Heart left ventricle (tissue), 16 donors: ENCODE results near the gene B3GNT3. TPM values are rescaled to one million over a fixed set of nuclear protein-coding genes. Genes with fewer than 3 reads are reported as not detected.

Source experiments
- ATAC-seq, 4 donors: fragments of 200-7000 bp; cut with Tn5 transposase; one replicate each; pipeline ENCODE4 v1.9.1; 2020 to 2022; ENCODE audit warnings: moderate library complexity in 4 of 4, mild to moderate bottlenecking in 3 of 4, moderate number of reproducible peaks in 1 of 4
- DNase-seq, 5 donors: peaks; one replicate each; pipeline ENCODE4 v3.0.0-alpha.2; 2020
- H3K27ac ChIP-seq, 12 donors: fragments of 200-600 bp; sonication (generic) in 4 of 12; one replicate each; pipeline versions ENCODE4 v1.5.0 to v1.8.0; 2016 to 2022; ENCODE audit warnings: mild to moderate bottlenecking in 2 of 12
- H3K27me3 ChIP-seq, 9 donors: fragments of 200-600 bp; sonication (generic) in 2 of 9; one replicate each; pipeline versions ENCODE4 v1.5.1 to v1.8.0; 2016 to 2022; ENCODE audit warnings: mild to moderate bottlenecking in 3 of 9
- H3K36me3 ChIP-seq, 9 donors: fragments of 200-600 bp; sonication (generic) in 2 of 9; one replicate each; pipeline versions ENCODE4 v1.5.0 to v1.8.0; 2018 to 2022; ENCODE audit warnings: mild to moderate bottlenecking in 2 of 9
- H3K4me1 ChIP-seq, 12 donors: fragments of 200-600 bp; sonication (generic) in 4 of 12; one replicate each; pipeline versions ENCODE4 v1.5.0 to v1.8.0; 2016 to 2022; ENCODE audit warnings: mild to moderate bottlenecking in 3 of 12
- H3K4me3 ChIP-seq, 12 donors: fragments of 200-600 bp; sonication (generic) in 4 of 12; one replicate each; pipeline versions ENCODE4 v1.5.0 to v1.8.0; 2017 to 2022; ENCODE audit warnings: mild to moderate bottlenecking in 9 of 12, moderate library complexity in 4 of 12
- H3K9me3 ChIP-seq, 12 donors: fragments of 200-600 bp; sonication (generic) in 4 of 12; one replicate each; pipeline versions ENCODE4 v1.5.0 to v1.8.0; 2016 to 2022; ENCODE audit warnings: mild to moderate bottlenecking in 1 of 12
- POLR2A ChIP-seq, 2 donors: fragments of 450-650 bp; IDR thresholded peaks; one replicate each; pipeline ENCODE4 v1.6.1; 2017; ENCODE audit warnings: antibody characterized with exemption in 2 of 2, mild to moderate bottlenecking in 2 of 2, moderate library complexity in 2 of 2
- WGBS, 4 donors: extraction: QIAGEN DNeasy Blood & Tissue Kit in 2 of 4; methylation state at CpG; one replicate each; pipeline versions ENCODE4 v1.1.5 to v1.1.7; 2013 to 2018; 5-methylcytosine and 5-hydroxymethylcytosine counted together
- intact Hi-C, 10 donors: fragments of 100-400 bp; cut with DNase I; formaldehyde crosslinking; loops; one replicate each; pipeline versions ENCODE4 v1.11.1 to v1.14.2; 2022
- polyA plus RNA-seq, 2 donors: library from polyadenylated mRNA; stranded (reverse); fragments of 200-250 nt; gene quantifications; one replicate each; pipeline ENCODE4 v1.2.3, GENCODE V29; 2013
- total RNA-seq, 9 donors: library from RNA; depleted of rRNA in 2 of 9; stranded (reverse); fragments of >200 nt in 2 of 9; fragmentation: NEBNext Ultra II Directional in 3 of 9; extraction: Animal tissue kit (Norgen Biotek cat#: 25700) in 3 of 9; gene quantifications; one replicate each; pipeline versions ENCODE4 v1.1.0 to v1.2.4, GENCODE V29; 2016 to 2023
- TF ChIP-seq, protein P1 (sequence below), 12 donors: fragments of 200-600 bp; sonication (generic) in 4 of 12; IDR thresholded peaks; one replicate each; pipeline versions ENCODE4 v1.5.0 to v1.8.0; 2018 to 2022; ENCODE audit warnings: antibody characterized with exemption in 12 of 12, mild to moderate bottlenecking in 5 of 12
- donor health status: ischemic (EF 13 %, LVEDD 7.1; RV severe dilation, severe dysfunction).
- donor health status: healthy with polysubstance abuse.
- donor health status: DM: no; HTN: yes; CAD: no.
- donor health status: DM: no; HTN: no; CAD: no.
- donor health status: ischemic (EF 25% LVEDD 6.9; RV normal size, moderate dysfunction).
- donor health status: ischemic (EF 25% LVEDD 5.7; RV mildly dilated, moderate dysfunction).
- donor health status: healthy.
- donor health status: DM: yes; HTN: yes; CAD: no.
- donor health status: ischemic (EF 35%, LVEDD 5.7; RV mildly dilated, moderate dysfunction).
- donor health status: nonischemic (EF 11% LVEDD 7.7; RV severe dilation, severe dysfunction).
- donor health status: DM: yes; HTN: yes; CAD: no.
- donor health status: PGD.
- donor health status: ischemic (EF 29% LVEDD 5.4; RV normal size, mild dysfunction).
- donor health status: nonischemic (EF 23%, LVEDD 6.1; RV moderate dilation, normal function).

Gene B3GNT3
- total and polyA plus RNA-seq, 11 donors, result not detected

DNA sequence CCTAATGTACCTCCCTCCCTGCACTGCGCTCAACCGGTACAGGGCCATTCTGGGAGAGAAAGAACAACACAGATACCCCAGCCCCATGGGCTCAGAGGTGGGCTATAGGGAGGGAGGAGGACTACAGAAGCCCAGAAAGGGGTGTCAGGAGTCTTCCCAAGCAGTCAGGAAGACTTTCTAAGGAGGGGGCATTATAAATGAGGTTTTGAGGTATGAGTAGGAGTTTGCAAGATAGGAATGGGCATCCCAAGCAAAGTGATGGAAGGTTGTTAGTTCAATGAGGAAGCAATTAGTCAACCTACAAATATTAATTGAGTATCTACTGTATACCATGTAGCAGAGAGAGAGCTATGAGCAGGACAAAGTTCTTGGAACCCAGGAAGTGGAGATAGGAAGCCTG, 6.3 kb upstream of the B3GNT3 start:
- DNase-seq (no peak), ATAC-seq (no peak)
- H3K27ac ChIP-seq, result no peak overlapping the region
- intact Hi-C loops, result loop anchor here in 4 of 10 donors (10.0 kb wide), 3 partner anchors 184 to 344 kb away; partner anchors contain the start of gene TMEM221 (in 2 of the 4)
- WGBS, 4 donors, result 76 to 85% (median 82%) methylated on average over 2 of the region's 2 CpGs
- peaks cover 0 to 26% (median 4%) of the 10 kb centered on the region in 9 donors for H3K27me3 ChIP-seq
- no peaks in the 10 kb centered on the region for H3K9me3 ChIP-seq
- peaks cover 0 to 14% (median 0%) of the 10 kb centered on the region in 12 donors for H3K4me1 ChIP-seq
- H3K36me3 ChIP-seq, result no peaks in the 10 kb centered on the region
- H3K4me3 ChIP-seq, result no peak overlapping the region
- TF ChIP-seq, protein P1, sequence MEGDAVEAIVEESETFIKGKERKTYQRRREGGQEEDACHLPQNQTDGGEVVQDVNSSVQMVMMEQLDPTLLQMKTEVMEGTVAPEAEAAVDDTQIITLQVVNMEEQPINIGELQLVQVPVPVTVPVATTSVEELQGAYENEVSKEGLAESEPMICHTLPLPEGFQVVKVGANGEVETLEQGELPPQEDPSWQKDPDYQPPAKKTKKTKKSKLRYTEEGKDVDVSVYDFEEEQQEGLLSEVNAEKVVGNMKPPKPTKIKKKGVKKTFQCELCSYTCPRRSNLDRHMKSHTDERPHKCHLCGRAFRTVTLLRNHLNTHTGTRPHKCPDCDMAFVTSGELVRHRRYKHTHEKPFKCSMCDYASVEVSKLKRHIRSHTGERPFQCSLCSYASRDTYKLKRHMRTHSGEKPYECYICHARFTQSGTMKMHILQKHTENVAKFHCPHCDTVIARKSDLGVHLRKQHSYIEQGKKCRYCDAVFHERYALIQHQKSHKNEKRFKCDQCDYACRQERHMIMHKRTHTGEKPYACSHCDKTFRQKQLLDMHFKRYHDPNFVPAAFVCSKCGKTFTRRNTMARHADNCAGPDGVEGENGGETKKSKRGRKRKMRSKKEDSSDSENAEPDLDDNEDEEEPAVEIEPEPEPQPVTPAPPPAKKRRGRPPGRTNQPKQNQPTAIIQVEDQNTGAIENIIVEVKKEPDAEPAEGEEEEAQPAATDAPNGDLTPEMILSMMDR (IDR thresholded peaks at IDR 0.05), result no peak
- no peak for TF ChIP-seq POLR2A (IDR thresholded peaks at IDR 0.05)

DNA sequence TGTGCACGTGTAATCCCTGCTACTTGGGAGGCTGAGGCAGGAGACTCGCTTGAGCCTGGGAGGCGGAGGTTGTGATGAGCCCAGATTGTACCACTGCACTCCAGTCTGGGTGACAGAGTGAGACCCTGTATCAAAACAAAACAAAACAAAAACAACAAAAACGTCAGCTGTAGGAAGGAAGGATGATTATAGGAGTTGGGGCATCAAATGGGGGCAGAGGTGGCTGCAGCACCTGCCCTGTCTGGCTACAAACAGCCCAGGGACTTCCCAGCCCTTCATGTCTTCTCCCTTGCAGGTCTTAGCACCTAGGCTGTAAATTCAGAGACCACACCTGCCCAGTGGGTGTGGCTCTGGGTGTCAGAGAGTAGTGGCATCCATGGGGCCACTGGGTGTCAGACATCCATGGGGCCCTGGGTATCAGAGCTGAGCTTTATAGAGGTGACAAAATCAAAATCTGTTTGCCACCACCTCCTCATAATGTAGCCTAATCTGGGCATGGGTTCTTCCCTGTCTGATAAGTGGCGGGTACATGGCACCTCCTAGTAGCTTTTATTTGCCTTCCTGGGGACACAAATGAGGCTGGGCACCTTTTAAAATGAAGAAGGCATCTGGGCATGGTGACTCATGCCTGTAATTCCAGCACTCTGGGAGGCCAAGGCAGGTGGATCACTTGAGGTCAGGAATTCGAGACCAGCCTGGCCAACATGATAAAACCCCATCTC, 4.7 kb upstream of the B3GNT3 start:
- H3K4me1 ChIP-seq, result peaks cover 0 to 17% (median 0%) of the 10 kb centered on the region in 12 donors
- DNase-seq, result no peak
- intact Hi-C loops, result no loop called here
- no peak overlapping the region for H3K4me3 ChIP-seq
- TF ChIP-seq, protein P1 (IDR thresholded peaks at IDR 0.05), result no peak
- TF ChIP-seq POLR2A (IDR thresholded peaks at IDR 0.05), result no peak
- H3K27me3 ChIP-seq, result peaks cover 7 to 42% (median 20%) of the 10 kb centered on the region in 9 donors
- H3K36me3 ChIP-seq, result no peaks in the 10 kb centered on the region
- H3K27ac ChIP-seq, result no peak overlapping the region
- H3K9me3 ChIP-seq, result no peaks in the 10 kb centered on the region
- 66 to 74% (median 70%) methylated on average over 6 of the region's 6 CpGs for WGBS, 4 donors
- no peak for ATAC-seq

DNA sequence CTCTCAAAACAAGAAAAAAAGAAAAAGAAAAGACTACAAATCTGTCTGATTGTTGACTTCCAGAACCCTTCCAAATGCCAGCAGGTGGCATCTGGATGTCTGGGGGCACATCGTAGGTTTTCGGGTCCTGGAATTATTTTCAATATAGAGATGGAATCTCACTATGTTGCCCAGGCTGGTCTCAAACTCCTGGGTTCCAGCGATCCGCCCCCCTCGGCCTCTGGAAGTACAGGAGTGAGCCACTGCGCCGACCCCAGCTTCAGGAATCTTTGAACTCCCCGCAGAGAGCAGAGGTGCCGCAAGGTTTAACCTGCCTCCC, 567 bp upstream of the B3GNT3 start:
- 44 to 57% (median 53%) methylated on average over 9 of the region's 9 CpGs for WGBS, 4 donors
- TF ChIP-seq, protein P1 (IDR thresholded peaks at IDR 0.05), result no peak
- no peak for TF ChIP-seq POLR2A (IDR thresholded peaks at IDR 0.05)
- Histone ChIP-seq H3K4me1 (peaks cover 0 to 20% (median 0%) of the 10 kb centered on the region in 12 donors), H3K27me3 (peaks cover 12 to 72% (median 33%) of the 10 kb centered on the region in 9 donors), H3K27ac (no peak overlapping the region), H3K9me3 (no peaks in the 10 kb centered on the region), H3K4me3 (peak overlapping the region in 1 of 12 donors; percentile 25), H3K36me3 (no peaks in the 10 kb centered on the region)
- no peak for DNase-seq
- ATAC-seq, result no peak
- intact Hi-C loops, result no loop called here

DNA sequence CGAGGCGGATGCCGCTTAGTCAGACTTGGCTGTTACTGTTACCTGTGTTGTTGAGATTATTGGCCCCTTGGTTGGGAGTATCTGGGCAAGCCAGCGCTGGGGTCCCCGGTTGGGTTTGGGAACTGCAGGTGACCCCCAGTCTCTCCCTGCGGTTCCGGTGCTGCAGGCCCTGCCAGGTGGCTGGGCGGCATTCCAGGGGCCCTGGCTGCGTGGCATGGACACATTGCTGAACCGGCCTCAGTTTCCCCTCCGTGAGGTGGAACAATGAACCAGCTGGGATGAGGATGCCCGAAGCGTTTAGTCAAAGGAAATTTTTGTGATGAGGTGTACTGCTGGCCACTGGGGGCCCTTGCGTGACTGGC, 538 bp downstream of the B3GNT3 start:
- intact Hi-C loops, result no loop called here
- Histone ChIP-seq H3K4me3 (peak overlapping the region in 1 of 12 donors; percentile 25), H3K27me3 (peaks cover 12 to 77% (median 35%) of the 10 kb centered on the region in 9 donors), H3K9me3 (no peaks in the 10 kb centered on the region), H3K4me1 (peaks cover 0 to 20% (median 0%) of the 10 kb centered on the region in 12 donors), H3K27ac (no peak overlapping the region), H3K36me3 (no peaks in the 10 kb centered on the region)
- WGBS, 4 donors, result 18 to 41% (median 27%) methylated on average over 6 to 14 of the region's 14 CpGs
- no peak for DNase-seq
- ATAC-seq, result no peak
- TF ChIP-seq, protein P1 (IDR thresholded peaks at IDR 0.05), result no peak
- no peak for TF ChIP-seq POLR2A (IDR thresholded peaks at IDR 0.05)
